ENCODE results near the gene DUSP10.

The DUSP10 gene

GRCh38 chr1:221734187-221734586, 7.7 kb downstream of the DUSP10 start:
- DNase-seq (ENCODE audit: low read depth in 2 of 3, low spot score in 1 of 3): no peak

- no peak for DNase-seq (ENCODE audit: low read depth in 2 of 3, low spot score in 1 of 3)
Observed at GRCh38 chr1:221732052-221732451, 9.8 kb downstream of the DUSP10 start.

GRCh38 chr1:221729771-221730330, 12.0 kb downstream of the DUSP10 start:
- DNase-seq (ENCODE audit: low read depth in 2 of 3, low spot score in 1 of 3): no peak

- no peak for DNase-seq (ENCODE audit: low read depth in 2 of 3, low spot score in 1 of 3)
Observed at GRCh38 chr1:221728037-221728505, 13.8 kb downstream of the DUSP10 start.

GRCh38 chr1:221727146-221728036, 14.5 kb downstream of the DUSP10 start:
- DNase-seq (ENCODE audit: low read depth in 2 of 3, low spot score in 1 of 3): no peak

GRCh38 chr1:221725735-221726672, 15.9 kb downstream of the DUSP10 start:
- no peak for DNase-seq (ENCODE audit: low read depth in 2 of 3, low spot score in 1 of 3)

- DNase-seq (ENCODE audit: low read depth in 2 of 3, low spot score in 1 of 3): no peak
Observed at GRCh38 chr1:221724931-221725605, 16.8 kb downstream of the DUSP10 start.

GRCh38 chr1:221723848-221724236, 18.0 kb downstream of the DUSP10 start:
- no peak for DNase-seq (ENCODE audit: low read depth in 2 of 3, low spot score in 1 of 3)

GRCh38 chr1:221723018-221723847, 18.7 kb downstream of the DUSP10 start:
- DNase-seq (ENCODE audit: low read depth in 2 of 3, low spot score in 1 of 3): no peak

GRCh38 chr1:221722254-221723017, 19.5 kb downstream of the DUSP10 start:
- no peak for DNase-seq (ENCODE audit: low read depth in 2 of 3, low spot score in 1 of 3)

GRCh38 chr1:221720545-221720944, 21.3 kb downstream of the DUSP10 start:
- no peak for DNase-seq (ENCODE audit: low read depth in 2 of 3, low spot score in 1 of 3)

- no peak for DNase-seq (ENCODE audit: low read depth in 2 of 3, low spot score in 1 of 3)
Observed at GRCh38 chr1:221719987-221720386, 21.9 kb downstream of the DUSP10 start.

- DNase-seq (ENCODE audit: low read depth in 2 of 3, low spot score in 1 of 3): no peak
Observed at GRCh38 chr1:221719278-221719597, 22.7 kb downstream of the DUSP10 start.

GRCh38 chr1:221718381-221719277, 23.3 kb downstream of the DUSP10 start:
- no peak for DNase-seq (ENCODE audit: low read depth in 2 of 3, low spot score in 1 of 3)

- no peak for DNase-seq (ENCODE audit: low read depth in 2 of 3, low spot score in 1 of 3)
Observed at GRCh38 chr1:221717485-221717853, 24.4 kb downstream of the DUSP10 start.

- no peak for DNase-seq (ENCODE audit: low read depth in 2 of 3, low spot score in 1 of 3)
Observed at GRCh38 chr1:221716713-221717484, 25.0 kb downstream of the DUSP10 start.

- no peak for DNase-seq (ENCODE audit: low read depth in 2 of 3, low spot score in 1 of 3)
Observed at GRCh38 chr1:221715321-221716169, 26.3 kb downstream of the DUSP10 start.
